Stimulated activated CD8-positive, alpha-beta memory T cell treated with anti-CD3 and anti-CD28 coated beads, Interleukin-12 subunit alpha, Interleukin-12 subunit beta, amount 100 ng/mL, for 4 hours (primary cell): ENCODE results near the gene MYO1C.
"Not testable (repeated sequence)": the region's sequence is repeated elsewhere in the genome, so short reads cannot be mapped to it uniquely, and the experiment has no call there.

Experiments used
- DNase-seq: peaks from one replicate; pipeline ENCODE4 v3.0.0-alpha.2; 2020; ENCODE audit warnings: low read depth

The MYO1C gene

DNA sequence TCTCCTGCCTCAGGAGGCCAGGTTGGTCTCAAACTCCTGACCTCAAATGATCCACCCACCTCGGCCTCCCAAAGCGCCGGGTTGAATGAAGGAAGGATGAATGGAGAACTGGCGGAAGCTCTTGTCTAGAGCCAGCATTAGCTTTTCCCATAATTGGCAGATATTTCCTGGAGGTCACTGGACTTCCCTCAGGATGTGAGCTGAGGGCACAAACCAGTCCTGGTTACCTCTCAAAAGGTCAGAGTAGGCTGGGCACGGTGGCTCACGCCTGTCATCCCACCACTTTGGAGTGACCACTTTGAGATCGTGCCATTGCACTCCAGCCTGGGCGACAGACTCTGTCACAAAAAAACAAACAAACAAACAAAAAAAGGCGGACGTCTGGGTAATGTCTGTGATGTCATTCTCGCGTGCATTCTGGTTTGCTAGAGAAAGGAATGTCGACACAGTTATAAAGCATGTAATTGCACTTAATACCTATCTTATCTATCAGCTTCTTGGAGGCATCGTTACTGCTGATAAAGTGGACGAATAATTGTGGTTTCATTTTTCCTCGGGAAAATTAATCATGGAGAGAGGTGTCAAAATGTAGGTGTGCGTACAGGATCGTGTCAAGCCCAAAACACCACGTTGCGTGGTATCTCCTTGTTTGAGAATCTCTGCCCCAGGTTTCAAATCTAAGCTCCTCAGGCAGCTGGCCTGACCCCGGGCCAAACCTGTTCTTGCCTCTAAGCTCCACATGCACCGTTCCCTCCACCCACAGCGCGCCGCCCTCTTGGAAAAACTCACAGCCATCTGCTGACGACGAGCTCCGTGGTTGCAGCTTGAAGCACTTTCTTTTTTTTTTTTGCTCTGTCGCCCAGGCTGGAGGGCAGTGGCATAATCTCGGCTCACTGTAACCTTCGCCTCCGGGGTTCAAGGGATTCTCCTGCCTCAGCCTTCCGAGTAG lies 30.0 kb downstream of the MYO1C start:
- no peak for DNase-seq

DNA sequence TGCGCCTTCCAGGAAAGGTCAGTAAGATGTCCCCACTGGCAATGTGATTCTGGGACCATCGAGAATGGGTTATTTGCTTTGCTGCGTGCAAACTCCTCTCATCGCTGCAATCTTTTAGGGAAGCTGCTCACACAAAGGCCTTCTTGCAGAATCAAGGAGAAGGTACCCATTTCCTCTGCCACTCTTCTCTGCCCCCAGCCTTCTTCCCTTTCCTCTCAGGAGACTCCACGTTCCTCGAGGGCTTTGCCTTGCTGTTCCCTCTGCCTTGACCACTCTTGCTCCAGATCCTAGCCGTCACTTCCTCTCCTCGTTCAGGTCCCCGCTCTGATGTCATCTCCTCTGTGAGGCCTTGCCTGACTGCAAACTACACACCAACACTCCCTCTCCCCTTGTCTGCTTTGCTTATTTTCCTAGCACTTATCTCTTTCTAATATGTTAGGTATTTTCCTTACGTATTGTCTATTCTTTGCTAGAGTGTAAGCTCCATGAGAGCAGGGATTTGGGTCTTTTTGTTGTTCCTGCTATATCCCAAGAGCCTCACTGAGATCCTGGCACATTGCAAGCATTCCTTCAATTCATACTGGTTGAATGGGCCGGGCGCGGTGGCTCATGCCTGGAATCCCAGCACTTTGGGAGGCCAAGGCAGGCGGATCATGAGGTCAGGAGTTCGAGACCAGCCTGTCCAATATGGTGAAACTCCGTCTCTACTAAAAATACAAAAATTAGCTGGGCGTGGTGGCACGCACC lies 31.1 kb downstream of the MYO1C start:
- DNase-seq = no peak

DNA sequence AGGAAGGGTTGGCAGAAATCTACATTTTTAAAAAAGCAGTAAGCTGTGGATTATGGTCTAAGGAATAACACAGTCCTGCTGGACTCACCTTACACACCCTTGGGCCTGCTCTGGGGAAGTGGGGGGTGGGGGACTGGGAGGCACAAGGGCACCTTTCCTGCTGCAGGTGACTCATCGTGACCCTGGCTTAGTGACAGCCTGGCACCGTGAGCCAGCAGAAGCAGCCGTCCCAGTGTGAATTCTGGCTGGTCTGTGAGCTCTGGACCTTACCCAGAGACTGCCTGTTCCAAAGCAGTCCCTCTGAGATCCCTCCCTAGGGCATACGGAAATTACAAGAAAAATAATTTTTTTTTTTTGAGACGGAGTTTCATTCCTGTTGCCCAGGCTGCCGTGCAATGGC lies 32.3 kb downstream of the MYO1C start:
- no peak for DNase-seq

DNA sequence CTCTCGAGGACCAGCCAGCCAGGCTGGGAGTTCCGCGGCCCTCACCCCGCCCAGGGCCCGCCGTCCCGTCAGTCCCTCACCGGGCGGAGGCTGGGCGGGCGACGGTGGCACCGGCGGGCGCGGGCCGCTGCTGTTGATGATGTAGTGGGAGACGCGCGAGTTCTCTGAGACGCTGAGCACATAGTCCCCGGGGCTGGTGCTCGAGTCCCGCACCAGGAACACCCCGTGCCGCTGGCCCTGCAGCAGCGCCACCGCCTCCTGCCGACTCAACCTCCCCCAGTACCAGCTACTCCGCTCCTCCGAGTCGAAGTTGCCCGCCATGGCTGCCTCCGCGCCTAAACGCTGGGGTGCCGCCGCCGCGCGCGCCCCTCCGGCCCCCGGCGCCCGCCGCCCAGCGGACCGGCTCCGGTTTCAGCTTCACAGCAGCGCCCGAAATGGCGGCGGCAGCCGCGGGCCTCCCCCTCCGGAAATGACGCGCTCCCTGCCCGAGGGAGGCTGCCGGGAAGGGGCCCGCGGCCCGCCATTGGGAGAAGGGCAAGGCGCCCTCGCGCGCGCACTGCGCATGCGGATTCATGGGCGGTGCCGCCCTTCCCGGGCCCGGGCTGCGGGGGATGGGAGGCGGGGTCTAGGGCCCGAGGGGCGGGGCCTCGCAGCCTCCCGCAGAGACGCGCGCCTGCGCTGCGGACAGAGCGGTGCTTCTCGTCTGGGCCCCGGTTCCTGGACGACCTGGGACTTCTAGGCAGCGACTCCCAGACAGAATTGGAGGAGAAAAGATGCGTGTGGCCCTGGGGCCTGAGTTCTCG lies 36.5 kb downstream of the MYO1C start, which contains the start of gene CRK:
Gene CRK (minus strand): TSS at position 436 of the 803 bp plus-strand sequence. CDS start 115 bp downstream, at position 321.
- DNase-seq = peak; percentile 99

DNA sequence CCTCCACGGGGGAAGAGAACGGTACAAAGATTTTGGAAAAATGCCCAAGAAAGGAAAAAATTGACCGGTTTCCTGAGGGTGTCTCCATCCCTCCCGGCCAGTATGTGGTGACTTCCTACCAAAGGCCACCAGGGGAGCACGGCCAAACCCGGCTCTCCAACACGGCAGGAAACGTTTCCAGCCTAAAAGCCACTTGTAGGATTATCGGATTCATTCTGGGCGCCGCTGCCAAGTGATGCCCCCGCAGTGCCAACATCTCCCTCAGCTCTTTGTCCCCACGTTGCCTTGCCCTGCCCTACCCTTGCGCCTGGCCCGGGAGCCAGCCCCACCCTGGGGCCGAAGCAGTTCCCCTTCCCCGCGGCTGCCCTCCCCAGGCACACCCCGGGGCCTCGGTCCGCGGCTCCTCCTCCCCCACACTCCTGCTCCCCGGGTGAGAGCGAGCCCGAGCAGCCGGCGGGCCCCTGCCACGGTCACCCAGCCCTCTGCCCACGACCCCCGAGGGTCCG lies 37.1 kb downstream of the MYO1C start:
- DNase-seq = peak; percentile 18

DNA sequence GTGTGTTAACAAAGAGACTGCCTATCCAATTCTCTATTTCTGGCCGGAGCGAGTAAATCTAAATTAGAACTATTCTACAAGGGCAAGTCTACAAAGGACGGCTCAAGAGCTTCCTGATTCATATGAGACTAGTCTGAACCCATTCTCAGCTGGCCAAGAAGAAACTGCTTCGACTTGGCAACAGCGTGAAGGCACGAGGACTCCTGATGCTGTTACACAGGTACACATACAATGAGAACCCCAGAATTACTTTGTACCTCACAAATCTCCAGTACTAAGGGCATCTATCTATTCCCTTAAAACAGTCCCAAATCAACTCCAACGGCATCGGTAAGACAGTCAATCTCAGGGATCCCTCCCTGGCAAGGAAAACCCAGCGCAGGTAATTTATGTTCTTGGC lies 37.9 kb downstream of the MYO1C start:
- no peak for DNase-seq

DNA sequence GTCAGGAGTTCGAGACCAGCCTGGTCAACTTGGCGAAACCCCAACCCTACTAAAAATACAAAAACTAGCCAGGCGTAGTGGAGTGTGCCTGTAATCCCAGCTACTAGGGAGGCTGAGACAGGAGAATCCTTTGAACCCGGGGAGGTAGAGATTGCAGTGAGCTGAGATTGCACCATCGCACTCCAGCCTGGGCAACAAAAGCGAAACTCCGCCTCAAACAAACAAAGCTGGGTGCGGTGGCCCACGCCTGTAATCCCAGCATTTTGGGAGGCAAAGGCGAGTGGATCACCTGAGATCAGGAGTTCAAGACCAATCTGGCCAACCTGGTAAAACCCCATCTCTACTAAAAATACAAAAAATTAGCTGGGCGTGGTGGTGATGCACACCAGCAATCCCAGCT lies 38.8 kb downstream of the MYO1C start:
- DNase-seq = not testable (repeated sequence)

DNA sequence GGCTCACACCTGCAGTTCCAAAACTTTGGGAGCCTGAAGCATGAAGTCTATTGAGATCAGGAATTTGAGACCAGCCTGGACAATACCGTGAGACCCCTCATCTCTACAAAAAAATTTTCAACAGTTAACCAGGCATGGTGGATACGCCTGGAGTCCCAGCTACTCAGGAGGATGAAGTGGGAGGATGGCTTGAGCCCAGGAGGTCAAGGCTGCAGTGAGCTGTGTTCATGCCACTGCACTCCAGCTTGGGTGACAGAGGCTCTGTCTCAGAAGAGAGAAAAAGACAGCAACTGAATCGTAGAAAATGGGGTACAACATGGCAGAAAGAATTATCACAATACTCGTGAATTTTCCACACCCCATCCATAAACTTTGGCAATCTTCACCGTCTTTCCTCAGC lies 39.6 kb downstream of the MYO1C start:
- no peak for DNase-seq

DNA sequence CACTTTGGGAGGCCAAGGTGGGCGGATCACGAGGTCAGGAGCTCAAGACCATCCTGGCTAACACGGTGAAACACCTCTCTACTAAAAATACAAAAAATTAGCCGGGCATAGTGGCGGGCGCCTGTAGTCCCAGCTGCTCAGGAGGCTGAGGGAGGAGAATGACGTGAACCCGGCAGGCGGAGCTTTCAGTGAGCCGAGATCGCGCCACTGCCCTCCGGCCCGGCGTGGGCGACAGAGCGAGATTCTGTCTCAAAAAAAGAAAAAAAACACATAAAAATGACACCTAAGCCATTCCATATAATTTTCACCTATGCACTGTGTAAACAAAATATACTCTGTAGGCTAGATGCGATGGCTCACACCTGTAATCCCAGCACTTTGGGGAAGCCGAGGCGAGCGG lies 42.2 kb downstream of the MYO1C start:
- not testable (repeated sequence) for DNase-seq

DNA sequence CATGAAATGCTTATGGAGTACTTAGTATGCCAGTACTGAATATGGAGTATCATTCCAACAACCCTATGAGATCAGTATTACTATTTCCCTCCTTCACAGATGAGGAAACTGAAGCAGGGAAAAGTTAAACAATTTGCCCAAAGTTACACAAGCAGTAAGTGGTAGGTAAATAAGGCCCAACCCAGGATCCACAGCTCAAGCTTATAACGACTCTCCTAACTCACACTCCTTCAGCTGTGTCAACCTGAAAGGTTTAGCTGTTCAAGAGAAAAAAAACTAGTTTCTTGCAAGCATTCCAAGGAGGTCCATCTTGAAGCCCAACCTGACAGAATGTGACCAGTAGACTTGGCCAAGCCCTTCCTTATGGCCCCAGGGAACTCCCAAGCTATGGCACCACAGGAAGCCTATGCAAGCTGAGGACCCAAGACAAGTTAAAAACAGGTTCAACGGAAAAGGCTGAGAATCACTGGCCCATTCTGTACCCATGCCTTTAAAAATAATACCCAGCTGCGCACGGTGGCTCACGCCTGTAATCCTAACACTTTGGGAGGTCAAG lies 43.0 kb downstream of the MYO1C start:
- DNase-seq = no peak

DNA sequence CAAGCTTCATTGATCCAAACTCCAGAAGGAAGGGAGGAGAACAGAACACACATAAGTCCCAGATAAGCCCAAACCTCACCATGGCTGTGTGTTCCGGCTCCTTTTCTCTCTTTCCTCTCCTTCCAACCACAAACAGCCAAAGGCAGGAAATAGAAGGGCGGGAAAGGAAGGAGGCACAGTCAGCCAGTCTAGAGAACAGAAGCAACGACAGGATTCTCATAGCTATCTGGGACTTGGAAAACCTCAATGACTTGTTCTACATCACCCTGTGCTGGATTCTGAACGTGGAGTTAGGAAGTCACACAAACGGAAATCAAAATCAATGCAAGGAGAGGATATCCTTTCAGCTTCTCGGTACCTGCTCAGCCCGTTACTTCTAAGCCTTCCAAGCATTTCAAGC lies 45.4 kb downstream of the MYO1C start:
- no peak for DNase-seq

DNA sequence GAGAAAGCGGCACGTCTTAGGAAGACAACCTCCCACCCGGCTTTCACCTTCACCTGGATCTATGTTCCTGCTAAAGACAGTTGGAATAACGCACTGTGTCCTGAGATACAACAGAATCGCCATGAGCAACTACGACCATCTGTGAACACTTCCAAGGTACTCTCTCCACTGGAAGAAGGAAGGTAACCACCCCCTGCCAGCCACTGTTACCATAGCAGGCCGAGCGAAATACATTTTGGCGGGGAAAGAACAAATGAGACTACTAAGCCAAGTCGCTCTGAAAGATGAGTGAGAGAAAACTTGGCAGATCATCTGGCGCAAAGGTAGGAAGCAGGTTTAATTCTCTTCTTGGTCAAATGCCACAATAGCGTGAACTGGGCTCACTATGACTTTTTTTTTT lies 46.3 kb downstream of the MYO1C start:
- no peak for DNase-seq

DNA sequence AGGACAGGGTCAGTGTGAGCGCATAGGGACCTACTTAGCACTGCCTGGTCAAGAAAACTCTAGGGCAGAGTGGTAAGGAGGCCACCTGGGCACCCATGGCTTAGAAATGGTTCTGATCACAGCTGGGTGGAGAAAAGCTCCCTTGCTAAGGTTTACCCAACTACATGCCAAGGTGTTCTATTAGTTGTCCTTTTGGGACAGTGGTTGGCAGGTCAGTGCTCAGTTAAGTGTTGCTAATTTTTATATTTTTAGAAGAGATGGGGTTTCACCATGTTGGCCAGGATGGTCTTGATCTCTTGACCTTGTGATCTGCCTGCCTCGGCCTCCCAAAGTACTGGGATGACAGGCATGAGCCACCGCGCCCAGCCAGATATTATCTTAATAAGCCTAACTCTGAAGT lies 46.8 kb downstream of the MYO1C start:
- DNase-seq = not testable (repeated sequence)

DNA sequence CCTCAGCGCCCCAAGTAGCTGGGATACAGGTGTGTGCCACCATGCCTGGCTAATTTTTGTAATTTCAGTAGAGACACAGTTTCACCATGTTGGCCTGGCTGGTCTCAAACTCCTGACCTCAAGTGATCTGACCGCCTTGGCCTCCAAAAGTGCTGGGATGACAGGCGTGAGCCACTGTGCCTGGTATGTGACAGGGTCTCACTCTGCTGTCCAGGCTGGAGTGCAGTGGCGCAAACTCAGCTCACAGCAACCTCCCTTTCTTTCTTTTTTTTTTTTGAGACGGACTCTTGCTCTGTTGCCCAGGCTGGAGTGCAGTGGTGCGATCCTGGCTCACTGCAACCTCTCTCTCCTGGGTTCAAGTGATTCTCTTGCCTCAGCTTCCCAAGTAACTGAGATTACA lies 49.8 kb downstream of the MYO1C start:
- not testable (repeated sequence) for DNase-seq

DNA sequence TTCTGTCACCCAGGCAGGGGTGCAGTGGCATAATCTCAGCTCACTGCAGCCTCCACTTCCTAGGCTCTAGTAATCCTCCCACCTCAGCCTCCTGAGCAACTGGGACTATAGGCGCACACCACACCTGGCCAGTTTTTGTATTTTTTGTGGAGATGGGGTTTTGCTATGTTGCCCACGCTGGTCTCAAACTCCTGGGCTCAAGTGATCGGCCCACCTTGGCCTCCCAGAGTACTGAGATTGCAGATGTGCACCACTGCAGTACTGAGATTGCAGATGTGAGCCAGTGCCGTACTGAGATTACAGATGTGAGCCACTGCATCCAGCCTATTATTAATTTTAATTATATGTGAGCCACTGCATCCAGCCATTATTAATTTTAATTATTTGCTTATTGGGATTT lies 50.3 kb downstream of the MYO1C start:
- no peak for DNase-seq

DNA sequence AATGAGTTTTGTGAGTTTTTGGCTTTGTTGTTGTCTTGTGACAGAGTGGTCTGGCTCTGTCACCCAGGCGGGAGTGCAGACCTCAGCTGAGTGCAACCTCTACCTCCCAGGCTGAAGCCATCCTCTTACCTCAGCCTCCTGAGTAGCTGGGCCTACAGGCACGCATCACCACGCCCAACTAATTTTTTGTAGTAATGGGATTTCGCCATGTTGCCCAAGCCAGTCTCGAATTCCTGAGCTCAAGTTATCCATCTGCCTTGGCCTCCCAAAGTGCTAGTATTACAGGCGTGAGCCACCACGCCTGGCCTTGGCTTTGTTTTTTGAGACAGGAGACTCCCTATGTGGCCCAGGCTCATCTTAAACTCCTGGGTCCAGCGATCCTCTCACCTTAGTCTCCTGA lies 51.6 kb downstream of the MYO1C start:
- no peak for DNase-seq

DNA sequence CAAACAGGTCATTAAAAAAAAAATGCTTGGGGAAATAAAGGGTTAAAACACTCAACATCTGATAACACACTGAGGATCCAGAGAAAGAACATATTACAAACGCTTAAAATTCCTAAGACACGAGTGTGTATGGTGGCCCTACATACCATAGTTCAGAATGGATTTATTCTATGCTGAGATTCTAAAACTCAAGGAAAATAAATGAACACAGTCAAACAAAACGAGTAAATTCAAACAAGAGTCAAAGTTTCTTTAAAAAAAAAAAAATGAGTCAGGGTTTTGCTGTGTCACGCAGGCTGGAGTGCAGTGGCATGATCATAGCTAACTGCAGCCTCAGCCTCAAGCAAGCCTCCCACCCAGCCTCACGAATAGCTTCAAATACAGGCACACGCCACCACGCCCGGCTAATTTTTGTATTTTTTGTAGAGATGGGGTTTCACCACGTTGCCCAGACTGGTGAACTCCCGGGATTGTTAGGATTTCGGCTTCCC lies 53.8 kb downstream of the MYO1C start:
- DNase-seq = no peak

DNA sequence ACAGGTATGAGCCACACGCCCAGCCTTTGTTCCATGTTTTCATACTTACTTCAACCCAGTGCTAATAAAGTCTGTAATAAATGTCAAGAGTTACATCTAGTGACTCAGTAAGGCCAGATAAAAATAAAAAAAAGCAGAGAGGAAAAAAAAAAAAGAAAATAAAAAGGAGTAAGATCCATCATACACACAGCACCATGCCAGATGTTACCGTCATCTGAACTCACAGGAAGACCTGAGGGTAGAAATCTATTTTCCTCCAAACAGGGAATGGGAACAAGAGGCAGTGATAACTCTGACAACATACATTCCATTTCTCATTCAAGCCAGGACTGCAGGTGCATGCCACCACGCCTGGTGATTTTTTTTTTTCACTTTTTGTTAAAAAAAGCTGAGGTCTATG lies 57.2 kb downstream of the MYO1C start:
- no peak for DNase-seq

DNA sequence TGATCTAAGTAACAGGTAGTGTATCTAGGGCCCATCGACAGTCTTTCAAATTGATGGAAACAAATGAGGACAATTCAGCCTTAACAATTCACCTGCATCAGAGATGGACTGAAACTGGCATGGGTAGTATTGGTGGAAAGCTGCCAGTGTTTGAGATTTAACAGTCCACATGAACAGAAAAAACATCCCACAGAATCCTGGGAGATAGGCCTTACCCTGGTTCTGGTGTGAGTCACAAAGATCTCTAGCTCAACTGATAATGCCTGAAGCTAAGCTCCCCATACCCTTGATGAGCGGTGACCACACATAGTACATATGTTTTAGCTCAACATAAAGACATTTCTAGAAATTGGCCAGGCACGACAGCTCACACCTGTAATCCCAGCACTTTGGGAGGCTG lies 58.3 kb downstream of the MYO1C start:
- no peak for DNase-seq

DNA sequence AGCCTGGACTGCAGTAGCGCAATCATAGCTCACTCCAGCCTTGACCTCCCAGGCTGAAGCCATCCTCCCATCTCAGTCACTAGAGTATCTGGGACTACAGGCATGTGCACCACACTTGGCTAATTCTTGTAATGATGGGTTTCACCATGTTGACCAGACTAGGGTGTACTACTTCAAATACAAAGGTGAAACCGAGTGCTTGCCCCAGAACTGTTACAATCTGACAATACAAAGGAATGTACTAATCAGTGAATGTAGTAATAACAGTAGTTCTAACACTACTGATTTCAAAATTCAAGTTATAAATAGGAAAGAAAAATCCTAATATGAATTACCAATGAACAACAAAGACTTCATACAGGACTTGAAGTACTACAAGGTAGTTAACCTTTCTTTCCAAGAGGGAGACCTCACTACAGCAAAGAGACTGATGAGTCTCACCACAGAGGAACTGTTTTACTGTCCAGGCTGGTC lies 60.8 kb downstream of the MYO1C start:
- no peak for DNase-seq

DNA sequence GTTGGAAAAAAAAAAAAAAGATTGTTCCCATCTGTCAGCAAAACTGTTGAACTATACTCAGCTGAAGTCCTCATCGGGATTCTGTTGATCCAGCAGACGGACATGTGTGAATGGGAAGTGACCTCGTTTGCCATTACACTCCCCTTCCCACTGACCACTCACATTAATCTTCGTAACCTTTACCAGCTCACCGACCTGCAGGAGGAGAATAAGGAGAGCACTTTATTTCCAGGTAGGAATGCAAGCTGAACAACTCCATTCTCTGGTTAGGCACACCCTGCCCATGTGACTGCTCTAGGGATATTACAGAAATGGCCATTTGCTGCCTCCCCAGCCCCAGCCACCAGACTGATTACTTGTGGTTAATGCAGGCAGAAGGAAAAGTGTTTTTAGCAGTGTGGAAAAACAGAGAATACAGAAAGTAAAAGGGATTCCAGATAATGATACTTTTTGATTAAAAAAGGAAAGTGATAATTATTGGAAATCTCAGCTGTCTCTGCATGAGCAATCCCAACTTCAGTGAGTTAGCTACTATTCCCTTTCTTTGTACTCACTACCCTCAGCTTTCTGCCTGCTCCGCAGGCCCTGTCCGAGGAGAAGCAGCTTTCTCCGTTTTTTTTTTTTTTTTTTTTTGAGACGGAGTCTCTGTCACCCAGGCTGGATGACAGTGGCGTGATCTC lies 68.9 kb downstream of the MYO1C start:
- no peak for DNase-seq
